ENCODE measurements around the gene PLA2G10. TPM values are rescaled to one million over a fixed set of nuclear protein-coding genes. Genes with fewer than 3 reads are reported as not detected.

Gene PLA2G10
- total RNA-seq, 4 donors from 2014 or later: not detected

- Histone ChIP-seq H3K36me3 (peaks cover 0 to 34% of the 10 kb centered on the region in 2 donors), H3K27ac (peak within 1 kb of the TSS; percentile 89 to 99 (median 96)), H3K9me3 (no peaks in the 10 kb centered on the region), H3K27me3 (no peaks in the 10 kb centered on the region), H3K4me3 (peak within 1 kb of the TSS; percentile 73 to 92 (median 87)), H3K4me1 (peaks cover 26 to 31% of the 10 kb centered on the region in 2 donors)
- ATAC-seq (peak; percentile 71 to 75), DNase-seq (peak; percentile 94 to 95)
- TF ChIP-seq CTCF (IDR thresholded peaks at IDR 0.05 in 4 of 5, conservative IDR thresholded peaks at IDR 0.05 in 1 of 5) (no peak), POLR2A (IDR thresholded peaks at IDR 0.05) (peak; percentile 94 to 96)
- intact Hi-C loops (cut with DNase I; ENCODE audit: low total_unique reads) (loop anchor here (5.0 kb wide), 3 partner anchors 328 to 708 kb away; partner anchors contain the start of gene ERCC4), in situ Hi-C loops (cut with MboI; ENCODE audit: low sequenced_read_pairs in 4 of 4) (no loop called here)
These were observed 64.0 kb downstream of the PLA2G10 start, which contains the start of gene PARN for GRCh38 chr16:14629919-14630619. TSS of gene PARN (minus strand) at chr16:14630260. CDS start at chr16:14630125, 135 bp downstream.

DNA sequence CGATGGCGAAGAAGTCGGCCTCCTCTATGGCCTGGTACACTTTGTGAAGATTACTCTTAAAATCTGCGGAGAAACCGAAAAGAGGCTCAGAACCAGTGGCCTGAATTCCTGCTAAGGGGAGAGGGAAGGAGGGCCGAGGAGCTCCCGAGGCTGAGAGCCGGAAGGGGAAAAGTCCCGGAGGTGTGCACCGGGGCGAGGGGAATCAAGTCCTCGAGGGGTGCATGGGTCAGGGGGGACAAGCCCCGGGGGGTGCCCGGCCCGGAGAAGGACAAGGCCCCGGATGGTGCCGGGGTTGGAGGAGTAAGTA, 64.5 kb downstream of the PLA2G10 start:
- Histone ChIP-seq H3K4me3 (peak overlapping the region; percentile 73 to 92 (median 87)), H3K9me3 (no peaks in the 10 kb centered on the region), H3K27me3 (no peaks in the 10 kb centered on the region), H3K4me1 (peaks cover 21 to 27% of the 10 kb centered on the region in 2 donors), H3K36me3 (peaks cover 0 to 39% of the 10 kb centered on the region in 2 donors), H3K27ac (peak overlapping the region; percentile 89 to 99 (median 96))
- in situ Hi-C loops (cut with MboI; ENCODE audit: low sequenced_read_pairs in 4 of 4) (no loop called here), intact Hi-C loops (cut with DNase I; ENCODE audit: low total_unique reads) (no loop called here)
- no peak for ATAC-seq
- DNase-seq: no peak
- no peak for TF ChIP-seq CTCF (IDR thresholded peaks at IDR 0.05 in 4 of 5, conservative IDR thresholded peaks at IDR 0.05 in 1 of 5)
- no peak for TF ChIP-seq POLR2A (IDR thresholded peaks at IDR 0.05)

DNA sequence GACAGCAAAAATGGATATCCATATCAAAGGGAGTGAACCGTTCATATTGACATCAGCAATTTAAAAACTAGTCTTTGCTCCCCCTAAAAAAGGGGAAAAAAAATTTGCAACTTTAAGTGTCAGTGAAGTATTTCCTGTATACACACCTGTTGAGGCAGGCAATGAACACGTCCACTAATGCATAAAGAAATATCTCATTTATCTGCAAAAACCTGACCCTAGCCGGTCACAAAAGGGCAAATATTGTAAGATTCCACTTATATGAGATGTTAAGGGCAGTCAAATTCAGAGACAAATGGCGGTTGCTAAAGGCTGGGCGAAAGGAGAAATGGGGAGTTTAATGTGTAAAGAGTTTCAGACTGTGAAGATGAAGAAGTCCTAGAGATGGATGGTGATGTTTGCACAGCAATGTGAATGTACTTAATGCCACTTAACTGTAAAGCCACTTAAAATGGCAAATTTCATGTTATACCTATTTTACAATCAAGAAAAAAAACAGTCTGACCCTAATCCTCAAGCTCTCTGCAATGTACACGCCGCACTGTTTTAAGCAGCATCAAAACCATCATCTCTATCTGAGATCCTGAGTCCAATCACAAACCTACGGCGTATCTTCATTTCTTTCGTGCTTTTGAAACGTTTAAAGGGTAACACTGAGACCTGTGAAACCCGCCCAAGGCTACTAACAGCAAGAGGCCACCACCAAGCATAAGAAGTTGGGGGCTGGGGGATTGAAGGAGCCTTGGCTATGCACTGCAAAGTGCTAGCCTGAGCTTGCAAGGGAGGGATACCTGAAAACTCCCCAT, 65.1 kb downstream of the PLA2G10 start:
- H3K36me3 ChIP-seq: peaks cover 0 to 44% of the 10 kb centered on the region in 2 donors
- no peaks in the 10 kb centered on the region for H3K9me3 ChIP-seq
- intact Hi-C loops (cut with DNase I; ENCODE audit: low total_unique reads): no loop called here
- H3K27me3 ChIP-seq: no peaks in the 10 kb centered on the region
- DNase-seq: no peak
- H3K27ac ChIP-seq: peak overlapping the region; percentile 89 to 99 (median 96)
- TF ChIP-seq POLR2A (IDR thresholded peaks at IDR 0.05) (no peak), CTCF (IDR thresholded peaks at IDR 0.05 in 4 of 5, conservative IDR thresholded peaks at IDR 0.05 in 1 of 5) (no peak)
- in situ Hi-C loops (cut with MboI; ENCODE audit: low sequenced_read_pairs in 4 of 4): no loop called here
- ATAC-seq: no peak
- peaks cover 17 to 22% of the 10 kb centered on the region in 2 donors for H3K4me1 ChIP-seq
- peak overlapping the region; percentile 73 to 92 (median 87) for H3K4me3 ChIP-seq

DNA sequence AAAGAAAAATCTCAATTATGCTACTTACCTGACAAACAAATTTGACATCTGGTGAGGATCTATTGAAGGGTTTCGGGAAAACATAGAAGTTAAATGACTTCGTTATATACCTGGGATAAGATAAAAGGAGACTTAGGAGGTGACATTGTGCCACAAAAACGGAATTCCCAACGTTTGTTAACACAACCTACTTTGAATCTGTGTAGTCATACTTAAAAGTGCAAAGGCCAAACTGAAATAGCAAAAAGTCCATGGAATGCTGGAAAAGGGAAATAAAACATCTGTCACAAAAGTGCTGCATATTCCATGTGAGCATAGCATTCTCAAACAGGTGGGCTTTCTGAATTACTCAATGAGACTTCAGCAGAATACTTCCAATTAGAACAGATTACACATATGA, 67.0 kb downstream of the PLA2G10 start:
- Histone ChIP-seq H3K9me3 (no peaks in the 10 kb centered on the region), H3K4me1 (peaks cover 11 to 14% of the 10 kb centered on the region in 2 donors), H3K4me3 (no peak overlapping the region), H3K36me3 (peaks cover 0 to 64% of the 10 kb centered on the region in 2 donors), H3K27ac (no peak overlapping the region), H3K27me3 (no peaks in the 10 kb centered on the region)
- DNase-seq (no peak), ATAC-seq (no peak)
- in situ Hi-C loops (cut with MboI; ENCODE audit: low sequenced_read_pairs in 4 of 4) (no loop called here), intact Hi-C loops (cut with DNase I; ENCODE audit: low total_unique reads) (no loop called here)
- TF ChIP-seq POLR2A (IDR thresholded peaks at IDR 0.05): no peak
- TF ChIP-seq CTCF (IDR thresholded peaks at IDR 0.05 in 4 of 5, conservative IDR thresholded peaks at IDR 0.05 in 1 of 5): no peak

Other genes with a start within 250 kb of the PLA2G10 start
- gene PARN, start 64.0 kb downstream of the PLA2G10 start, total RNA-seq: 10 to 100 TPM; 18.8 to 44.9 (median 31.2) TPM
- 100 to 1,000 TPM in 1 of 4 donors, 10 to 100 TPM in 3; 39.7 to 103 (median 65.5) TPM for gene BFAR, start 61.4 kb downstream of the PLA2G10 start, total RNA-seq
- 1 to 10 TPM in 1 of 4 donors, under 1 TPM in 1, not detected in 2; 0.38 to 1.4 TPM for gene NPIPA3, start 9.1 kb upstream of the PLA2G10 start, total RNA-seq
- gene NPIPA2, start 48.2 kb upstream of the PLA2G10 start, total RNA-seq: 1 to 10 TPM in 1 of 4 donors, under 1 TPM in 1, not detected in 2; 0.60 to 1.4 TPM
- 10 to 100 TPM; 83.7 to 88.1 (median 86.7) TPM for gene NOMO1, start 139.4 kb upstream of the PLA2G10 start, total RNA-seq
- 10 to 100 TPM; 19.6 to 53.1 (median 25.7) TPM for gene NPIPA1, start 243.1 kb upstream of the PLA2G10 start, total RNA-seq

Measured in gastrocnemius medialis (tissue), 4 donors.